GM18519 (cell line): ENCODE results near the gene TVP23A.
"Not testable (repeated sequence)": the region's sequence is repeated elsewhere in the genome, so short reads cannot be mapped to it uniquely, and the experiment has no call there.

Source experiments
- ATAC-seq: cut with Tn5 transposase; IDR thresholded peaks from one replicate; pipeline ENCODE4 v1.9.1; 2021; ENCODE audit warnings: mild to moderate bottlenecking, moderate library complexity; ENCODE audit not compliant: unreplicated experiment, low FRiP score

Gene TVP23A

DNA sequence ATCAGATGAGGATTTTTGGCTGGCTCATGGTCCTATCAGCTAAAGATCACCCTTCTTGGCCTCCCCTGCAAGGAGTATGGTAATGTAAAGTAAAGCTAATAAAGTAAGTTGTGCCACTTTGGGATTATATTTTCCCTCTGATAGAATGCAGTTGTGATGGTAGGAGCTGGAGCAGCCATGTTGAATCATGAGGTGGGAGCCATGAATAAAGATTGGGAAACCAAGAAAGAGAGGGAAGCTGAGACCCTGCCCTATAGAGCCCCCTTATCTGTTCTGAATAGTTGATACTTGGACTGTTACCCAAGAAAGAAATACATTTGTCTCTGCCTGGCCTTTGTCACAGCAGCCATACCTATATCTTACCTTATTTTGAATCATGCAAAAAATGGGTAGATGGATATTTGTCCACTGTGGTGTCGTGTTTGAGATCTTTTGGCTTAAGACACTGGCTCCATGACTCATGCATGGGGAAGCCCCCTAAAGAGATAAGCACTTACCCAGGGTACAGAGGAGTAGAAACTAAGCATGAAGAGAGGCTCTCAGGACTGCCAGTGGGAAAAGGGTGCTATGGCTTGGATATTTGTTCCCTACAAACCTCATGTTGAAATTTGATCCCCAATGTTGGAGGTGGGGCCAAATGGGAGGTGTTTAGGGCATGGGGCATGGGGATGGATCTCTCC lies 17.7 kb upstream of the TVP23A start:
- ATAC-seq = no peak

DNA sequence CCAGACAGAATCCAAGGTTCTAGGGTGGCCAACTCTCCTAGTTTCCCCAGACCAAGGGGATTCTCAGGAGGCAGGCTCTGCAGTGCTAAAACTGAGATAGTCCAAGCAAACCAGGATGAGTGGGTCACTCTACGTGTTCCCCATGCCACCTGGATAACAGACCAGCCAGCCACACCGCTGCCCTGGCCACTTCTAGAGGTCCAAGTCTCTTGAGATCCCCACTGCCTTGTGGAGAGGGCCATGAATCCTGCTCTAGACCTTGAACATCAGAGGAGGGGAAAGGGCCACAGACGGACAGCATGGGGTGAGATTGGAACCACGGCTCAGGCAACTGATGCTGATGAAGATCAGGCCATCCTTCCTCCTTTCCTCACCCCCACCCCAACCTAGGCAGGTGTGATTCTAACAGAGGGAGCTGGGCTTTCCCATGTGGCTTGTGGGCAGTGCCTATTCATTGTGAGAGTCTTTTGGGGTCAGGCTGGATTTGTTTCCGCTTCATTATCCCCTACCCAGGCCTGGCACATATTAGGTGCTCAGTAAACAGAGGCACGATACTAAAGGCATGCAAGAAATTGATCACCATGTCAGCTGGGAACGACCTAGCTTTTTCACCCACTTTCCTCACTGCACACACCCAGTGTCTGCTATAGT lies 16.8 kb upstream of the TVP23A start:
- ATAC-seq = no peak

DNA sequence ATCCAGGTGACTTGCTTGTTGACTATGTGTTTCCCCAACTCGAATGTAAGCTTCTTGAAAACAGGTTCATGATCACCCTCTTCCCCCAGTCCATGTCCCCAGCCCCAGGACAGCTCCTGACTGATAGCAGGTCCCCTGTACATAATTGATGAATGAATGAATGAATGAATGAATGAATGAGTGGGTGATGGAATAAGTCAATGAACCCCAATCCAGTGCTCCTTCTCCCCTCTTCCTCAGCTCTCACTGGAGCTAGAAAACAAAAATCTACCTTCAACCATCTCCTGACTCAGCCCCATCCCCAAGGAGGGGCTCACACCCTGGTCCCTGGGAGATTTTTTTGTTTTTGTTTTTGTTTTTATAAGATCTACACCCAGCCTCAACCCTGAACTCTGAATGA lies 16.2 kb upstream of the TVP23A start:
- ATAC-seq = no peak

DNA sequence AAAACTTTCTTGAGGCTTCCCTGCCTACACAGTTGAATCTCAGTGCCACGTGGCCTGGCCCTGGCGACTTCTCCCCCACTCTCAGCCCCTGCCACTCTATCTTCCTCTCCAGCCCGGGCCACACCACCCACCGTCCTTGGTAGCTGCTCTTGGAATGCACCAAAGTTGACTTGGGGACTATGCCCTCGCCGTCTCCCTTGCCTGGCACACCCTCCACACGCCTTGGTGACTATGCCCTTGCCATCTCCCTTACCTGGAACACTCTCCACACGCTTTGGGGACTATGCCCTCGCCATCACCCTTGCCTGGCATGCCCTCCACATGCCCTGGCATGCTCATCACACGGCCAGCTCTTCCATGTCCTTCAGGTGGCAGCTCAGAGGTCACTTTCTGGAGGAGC lies 15.5 kb upstream of the TVP23A start:
- no peak for ATAC-seq

DNA sequence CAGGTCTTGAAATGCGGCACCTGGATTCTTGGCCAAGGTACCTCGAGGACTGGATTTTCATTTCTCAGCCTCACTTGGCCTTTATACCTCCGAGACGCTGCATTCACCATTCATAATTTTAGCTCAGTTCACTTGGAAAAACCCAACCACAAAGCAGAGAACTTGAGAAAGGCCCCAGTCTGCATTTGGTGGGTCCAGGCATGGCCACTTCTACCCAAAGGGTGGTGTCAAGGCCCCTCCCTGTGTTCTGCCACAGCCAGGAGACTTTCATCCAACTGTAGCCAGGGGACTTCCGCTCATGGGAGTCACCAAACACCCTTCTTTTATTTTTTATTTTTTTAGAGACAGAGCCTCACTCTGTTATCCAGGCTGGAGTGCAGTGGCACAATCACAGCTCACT lies 14.7 kb upstream of the TVP23A start:
- no peak for ATAC-seq

DNA sequence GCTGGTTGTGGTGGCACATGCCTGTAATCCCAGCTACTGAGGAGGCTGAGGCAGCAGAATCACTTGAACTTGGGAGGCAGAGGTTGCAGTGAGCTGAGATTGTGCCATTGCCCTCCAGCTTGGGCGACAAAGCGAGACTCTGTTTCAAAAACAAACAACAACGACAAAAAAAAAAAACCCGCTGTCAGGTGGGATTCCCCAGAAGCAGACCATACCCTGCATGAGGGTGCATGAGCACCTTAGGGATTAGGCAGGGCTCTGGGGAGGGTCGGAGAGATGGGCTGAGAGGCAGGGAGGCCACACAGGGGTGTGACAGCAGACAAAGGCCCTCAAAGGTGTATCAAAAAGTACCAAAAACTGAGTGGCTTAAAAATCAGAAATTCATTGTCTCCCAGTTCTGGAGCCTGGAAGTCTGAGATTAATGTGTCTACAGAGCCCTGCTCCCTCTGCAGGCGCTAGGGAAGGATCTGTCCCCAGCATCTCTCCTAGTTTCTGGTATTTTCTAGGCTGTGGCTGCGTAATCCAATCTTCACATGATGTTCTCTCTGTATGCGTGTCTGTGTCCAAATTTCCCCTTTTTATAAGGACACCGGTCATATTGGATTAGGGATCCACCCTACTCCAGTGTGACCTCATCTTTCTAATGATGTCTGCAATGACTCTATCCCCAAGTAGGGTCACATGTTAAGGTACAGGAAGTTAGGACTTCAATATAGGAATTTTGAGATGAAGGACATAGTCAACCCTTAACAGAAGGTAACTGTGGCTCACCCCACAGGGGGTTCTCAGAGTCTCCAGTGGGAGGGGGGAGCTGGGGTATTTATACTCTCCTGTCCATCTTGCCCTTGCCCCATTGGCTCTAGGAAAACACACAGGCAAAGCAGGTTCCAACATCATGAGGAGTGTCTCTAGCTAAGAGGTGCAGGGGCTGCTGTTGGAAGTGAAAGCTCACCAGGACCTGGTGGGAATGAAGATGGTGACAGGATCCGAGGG lies 13.6 kb upstream of the TVP23A start:
- ATAC-seq = no peak

DNA sequence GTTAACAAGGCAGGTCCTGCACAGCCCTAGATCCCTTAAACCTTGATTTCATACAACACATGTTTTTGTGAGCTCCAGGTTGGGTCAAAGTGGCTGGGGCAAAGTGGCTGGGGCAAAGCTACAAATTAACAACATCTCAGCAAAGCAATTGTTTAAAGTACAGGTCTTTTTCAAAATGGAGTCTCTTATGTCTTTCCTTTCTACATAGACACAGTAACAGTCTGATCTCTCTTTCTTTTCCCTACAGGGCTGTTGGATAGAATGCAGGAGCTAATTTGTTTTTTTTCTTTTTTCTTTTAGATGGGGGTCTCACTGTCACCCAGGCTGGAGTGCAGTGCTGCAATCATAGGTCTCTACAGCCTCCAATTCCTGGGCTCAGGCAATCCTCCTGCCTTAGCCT lies 11.6 kb upstream of the TVP23A start:
- ATAC-seq = not testable (repeated sequence)

DNA sequence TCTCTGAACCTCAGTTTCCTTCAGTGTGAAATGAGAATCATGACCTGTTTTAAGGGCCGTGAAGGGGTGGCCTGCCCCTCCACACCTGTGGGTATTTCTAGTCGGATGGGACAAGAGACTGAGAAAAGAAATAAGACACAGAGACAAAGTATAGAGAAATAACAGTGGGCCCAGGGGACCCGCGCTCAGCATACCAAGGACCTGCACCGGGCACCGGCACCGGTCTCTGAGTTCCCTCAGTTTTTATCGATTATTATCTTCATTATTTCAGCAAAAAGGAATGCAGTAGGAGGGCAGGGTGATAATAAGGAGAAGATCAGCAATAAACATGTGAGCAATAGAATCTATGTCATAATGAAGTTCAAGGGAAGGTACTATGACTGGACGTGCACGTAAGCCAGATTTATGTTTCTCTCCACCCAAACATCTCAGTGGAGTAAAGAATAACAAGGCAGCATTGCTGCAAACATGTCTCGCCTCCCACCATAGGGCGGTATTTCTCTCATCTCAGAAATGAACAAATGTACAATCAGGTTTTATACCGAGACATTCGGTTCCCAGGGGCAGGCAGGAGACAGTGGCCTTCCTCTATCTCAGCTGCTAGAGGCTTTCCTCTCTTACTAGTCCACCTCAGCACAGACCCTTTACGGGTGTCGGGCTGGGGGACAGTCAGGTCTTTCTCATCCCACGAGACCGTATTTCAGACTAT lies 10.9 kb upstream of the TVP23A start:
- not testable (repeated sequence) for ATAC-seq

DNA sequence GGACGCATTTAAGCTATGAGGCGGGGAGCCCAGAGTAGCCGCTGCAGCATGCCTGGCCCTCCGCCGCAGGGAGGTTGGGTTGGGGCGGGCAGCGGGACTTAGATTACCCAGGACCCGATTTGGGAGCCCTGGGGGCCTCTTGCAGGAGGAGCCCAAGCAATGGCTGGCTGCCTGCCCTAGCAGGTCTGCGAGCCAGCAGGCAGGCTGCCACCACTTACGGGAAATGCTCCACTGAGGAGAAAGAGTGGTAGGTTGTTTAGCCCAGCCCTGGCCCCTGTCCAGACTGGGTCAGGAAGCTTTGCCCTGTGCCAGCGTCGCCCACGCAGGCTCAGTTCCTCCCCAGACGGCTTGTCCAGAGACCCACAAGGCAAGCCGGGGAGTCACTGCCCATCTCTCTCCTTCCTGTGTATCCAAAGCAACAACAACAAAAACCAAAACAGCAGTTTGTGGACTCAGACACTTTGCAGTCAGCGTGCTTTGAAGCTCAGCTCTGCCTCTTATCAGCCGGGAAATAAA lies 10.3 kb upstream of the TVP23A start:
- ATAC-seq = no peak

DNA sequence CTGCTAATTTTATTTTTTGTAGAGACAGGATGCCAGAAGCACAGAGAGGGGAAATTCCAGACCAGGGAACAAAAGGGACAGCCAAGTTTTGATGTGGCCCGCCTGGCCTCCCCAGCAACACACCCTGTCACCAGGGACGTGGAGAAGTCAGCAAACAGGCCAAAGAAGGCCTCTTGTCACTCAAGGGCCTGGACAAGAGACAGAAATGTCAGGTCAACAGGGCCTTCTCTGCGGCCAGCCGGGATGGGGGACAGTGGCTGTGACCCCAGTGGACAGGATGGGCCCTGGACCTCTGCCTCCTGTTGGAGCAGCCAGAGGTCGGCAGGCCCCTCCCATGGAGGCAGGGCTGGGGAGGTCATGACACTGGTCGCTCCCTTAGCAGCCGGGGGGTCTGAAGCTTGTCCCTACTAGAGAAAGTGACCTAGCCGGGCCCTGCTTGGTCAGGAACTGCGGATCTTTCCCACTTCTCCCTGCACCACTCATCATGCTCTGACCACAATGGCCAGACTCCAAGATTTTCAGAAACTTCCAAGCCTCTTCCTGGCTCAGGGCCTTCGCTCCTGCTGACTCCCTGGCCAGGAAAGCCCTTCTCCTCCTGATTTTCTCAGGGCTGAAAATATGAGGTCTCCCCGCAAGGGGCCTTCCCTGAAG lies 9.2 kb upstream of the TVP23A start:
- no peak for ATAC-seq

DNA sequence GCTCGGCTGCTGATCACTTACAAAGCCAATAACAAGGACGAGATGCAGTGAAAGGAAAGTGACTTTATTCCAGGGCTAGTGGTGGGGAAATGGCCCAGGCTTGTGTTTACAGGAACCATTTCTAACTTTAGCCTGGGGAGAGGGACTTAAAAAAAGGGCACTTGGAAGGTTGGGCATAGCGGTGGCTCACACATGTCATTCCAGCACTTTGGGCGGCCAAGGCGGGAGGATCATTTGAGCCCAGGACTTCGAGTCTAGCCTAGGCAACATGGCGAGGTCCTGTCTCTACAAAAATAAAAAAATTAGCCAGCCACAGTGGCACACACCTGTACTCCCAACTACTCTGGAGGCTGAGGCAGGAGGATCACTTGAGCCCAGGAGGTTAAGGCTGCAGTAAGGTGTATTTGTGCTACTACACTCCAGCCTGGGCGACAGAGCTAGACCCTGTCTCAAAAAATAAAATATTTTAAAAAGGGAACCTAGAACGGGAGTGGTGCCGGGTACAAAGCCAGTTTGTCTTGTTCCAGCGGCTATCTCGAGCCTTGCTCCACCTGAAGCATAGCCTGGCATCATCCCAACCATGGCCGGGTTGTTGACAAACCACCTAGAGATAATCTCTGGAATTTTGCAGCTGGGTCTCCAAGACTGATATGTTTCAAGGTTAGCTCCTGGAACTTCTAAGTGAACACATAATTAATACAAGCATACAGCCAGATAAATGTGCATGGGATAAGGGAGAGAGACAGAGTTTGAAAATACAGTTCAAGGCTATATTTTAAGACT lies 5.7 kb upstream of the TVP23A start:
- no peak for ATAC-seq

DNA sequence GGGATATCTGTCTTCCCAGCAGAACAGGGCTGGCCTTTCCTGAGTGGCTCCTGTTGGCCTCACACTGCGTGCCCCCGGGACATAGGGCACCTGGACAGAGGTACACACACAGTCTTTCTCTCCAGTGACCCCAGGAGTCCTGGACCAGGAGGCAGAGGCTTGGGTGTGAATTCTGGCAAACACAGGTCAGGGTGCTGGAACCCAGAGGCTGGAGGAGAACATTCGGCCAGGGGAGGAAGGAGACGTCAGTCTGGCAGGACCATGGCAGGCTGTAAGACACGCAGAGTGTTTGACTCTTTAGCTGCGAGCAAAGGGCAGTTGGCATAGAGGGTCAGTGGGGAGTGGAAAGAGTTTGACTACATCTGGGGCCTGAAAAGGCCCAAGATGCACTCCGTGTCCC lies 4.1 kb upstream of the TVP23A start:
- ATAC-seq = no peak

DNA sequence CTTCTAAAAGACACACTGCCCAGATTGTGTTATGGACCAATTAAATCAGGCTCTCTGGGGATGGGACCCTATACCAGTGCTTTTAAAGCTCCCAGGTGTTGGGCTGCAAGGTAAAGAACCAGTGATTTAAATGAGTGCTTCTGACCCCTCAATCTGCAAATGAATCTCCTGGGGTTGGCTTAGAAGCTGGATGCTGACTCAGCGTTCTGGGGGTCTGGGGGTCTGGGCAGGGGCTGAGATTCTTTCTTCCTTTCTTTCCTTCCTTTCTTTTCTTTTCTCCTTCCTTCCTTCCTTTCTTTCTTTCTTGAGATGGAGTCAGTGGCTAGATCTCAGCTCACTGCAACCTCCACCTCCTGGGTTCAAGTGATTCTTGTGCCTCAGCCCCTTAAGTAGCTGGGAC lies 2.0 kb upstream of the TVP23A start:
- ATAC-seq = no peak

DNA sequence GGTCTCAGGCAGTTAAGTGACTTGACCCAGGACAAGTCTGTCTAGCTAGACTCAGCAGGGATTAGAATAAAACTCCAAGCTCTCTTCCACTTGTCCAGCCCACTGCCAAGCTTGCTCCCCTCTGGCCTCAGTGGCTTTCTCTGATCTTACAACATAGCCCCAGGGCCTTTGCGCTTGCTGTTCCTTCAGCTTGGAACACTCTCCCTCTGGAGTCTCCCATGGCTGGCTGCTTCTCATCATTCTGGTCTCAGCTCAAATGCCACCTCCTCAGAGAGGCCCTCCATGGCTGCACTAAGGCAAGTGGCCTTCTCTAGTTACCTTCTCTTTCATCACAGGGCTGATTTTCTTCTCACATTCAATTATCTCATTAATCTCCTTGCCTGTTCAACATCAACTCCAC lies 1.1 kb downstream of the TVP23A start:
- ATAC-seq = no peak

DNA sequence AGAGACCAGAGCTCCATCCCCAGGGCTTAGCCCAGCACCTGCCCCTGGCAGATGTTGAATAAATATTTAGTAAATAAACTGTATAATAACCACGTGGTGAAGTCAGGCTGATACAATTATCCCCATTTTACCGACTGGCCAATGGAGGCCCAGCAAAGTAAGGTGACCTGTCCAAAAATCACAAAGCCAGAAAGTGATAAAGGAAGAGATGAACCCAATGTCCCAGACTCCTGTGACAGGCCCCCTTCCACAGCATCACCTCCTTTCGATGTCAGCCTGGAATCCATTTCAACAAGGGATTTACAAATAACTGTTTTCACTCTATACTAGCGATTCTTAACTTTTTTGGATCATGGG lies 5.5 kb downstream of the TVP23A start:
- peak; percentile 9 for ATAC-seq

DNA sequence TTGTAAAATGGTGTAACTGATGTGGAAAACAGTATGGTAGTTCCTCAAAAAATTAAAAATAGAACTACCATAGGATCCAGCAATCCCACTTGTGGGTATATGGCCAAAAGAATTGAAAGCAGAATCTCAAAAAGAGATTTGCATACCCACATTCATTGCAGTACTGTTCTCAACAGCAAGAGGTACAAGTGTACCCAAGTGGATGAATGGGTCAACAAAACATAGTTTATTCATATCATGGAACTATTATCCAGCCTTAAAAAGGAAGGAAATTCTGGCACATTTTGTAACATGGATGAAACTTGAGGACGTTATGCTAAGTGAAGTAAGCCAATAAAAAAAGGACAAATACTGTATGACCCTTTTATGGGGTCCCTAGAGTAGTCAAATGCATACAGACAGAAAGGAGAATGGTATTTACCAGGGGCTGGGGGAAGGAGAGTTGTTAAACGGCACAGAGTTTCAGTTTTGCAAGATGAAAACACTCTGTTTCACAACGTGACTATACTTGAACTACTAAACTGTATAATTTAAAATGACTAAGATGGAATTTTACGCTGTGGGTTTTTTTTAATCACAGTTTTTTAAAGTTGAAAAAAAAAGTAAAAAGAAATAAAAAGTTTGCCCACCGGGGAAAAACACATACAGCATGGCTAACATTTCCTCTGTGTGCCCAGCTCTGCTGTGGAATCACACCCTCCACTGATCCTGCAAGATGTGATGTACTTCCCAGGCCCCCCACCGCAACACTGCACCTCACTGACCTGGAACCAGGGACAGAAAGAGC lies 6.1 kb downstream of the TVP23A start:
- ATAC-seq = peak; percentile 48

DNA sequence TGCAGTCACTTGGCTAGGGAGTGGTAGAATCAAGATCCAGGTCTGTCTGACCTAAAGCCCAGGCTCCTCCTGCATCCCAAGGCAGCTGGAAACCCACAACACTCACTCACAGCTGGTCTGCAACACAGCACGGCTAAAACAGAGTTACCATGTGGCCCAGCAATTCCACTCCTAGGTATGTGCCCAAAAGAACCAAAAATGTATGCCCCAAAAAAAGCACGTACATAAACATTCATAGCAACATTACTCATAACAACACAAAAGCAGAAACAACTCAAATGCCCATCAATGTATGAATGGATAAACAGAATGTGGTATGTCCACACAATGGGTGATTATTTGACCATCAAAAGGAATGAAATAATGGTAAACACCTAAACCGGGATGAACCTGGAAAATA lies 8.9 kb downstream of the TVP23A start:
- ATAC-seq = no peak

DNA sequence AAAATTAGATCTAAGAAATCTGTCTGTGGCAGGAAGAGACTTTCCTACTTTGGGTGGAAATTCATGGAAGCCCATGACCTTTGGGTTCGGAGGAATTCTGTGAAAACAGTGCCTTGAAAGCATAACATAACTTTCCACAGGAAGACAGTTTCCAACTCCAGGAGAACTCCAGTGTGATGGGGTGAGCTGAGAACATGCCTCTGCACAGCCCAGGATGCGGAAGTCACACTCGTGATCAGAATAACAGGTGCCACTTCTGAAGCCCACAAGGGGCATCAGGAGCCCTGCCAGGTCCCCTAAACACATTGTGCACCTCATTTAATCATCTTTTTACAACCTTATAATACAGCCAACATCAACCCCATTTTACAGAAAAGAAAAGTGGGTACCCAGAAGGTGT lies 9.7 kb downstream of the TVP23A start:
- no peak for ATAC-seq

DNA sequence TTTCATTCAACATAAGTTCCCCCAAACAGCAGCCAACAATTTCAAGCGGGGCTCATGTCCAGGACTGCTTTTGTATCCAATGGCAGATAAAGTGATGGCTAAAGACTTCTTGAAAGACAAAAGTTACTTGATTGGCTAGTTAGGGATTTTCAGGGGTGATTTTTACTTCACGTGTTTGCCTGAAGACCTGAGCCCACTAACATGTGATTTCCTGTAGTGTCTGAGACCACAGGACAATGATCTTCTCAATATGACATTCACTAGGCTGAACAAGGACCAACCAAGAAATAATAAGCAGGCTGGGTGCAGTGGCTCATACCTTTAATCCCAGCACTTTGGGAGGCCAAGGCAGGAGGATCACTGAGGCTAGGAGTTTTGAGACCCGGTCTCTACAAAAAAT lies 10.4 kb downstream of the TVP23A start:
- ATAC-seq = no peak
